Urothelium cell line (cell line): ENCODE results near the gene UQCC5.

Experiments used
- DNase-seq: peaks from one replicate; pipeline ENCODE4 v3.0.0; 2011; ENCODE audit warnings: low spot score, mixed read lengths
- FAIRE-seq: peaks from 2 replicates; lab custom pipeline; 2011; peaks lifted over from hg19 to GRCh38; lab: Jason Lieb, UNC

UQCC5 gene

DNA sequence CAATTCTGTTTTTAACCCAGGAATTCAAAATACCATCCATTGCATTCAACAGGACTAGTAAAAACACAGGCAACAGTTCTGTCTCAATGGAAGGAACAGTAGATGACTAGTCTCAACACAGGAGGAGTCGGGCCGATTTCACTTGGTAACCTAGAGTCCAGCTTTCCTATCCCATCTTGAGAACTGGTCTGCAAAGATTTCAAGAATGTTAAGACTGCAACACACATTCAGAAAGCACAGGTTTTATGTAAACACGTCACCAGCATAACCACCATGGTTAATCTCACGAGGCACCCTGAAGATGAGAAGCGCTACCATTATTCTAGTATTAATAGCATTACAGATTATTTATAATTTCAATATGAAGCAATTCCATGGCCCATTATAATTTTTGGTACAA, 22.0 kb downstream of the UQCC5 start:
- FAIRE-seq: no peak
- DNase-seq: no peak

DNA sequence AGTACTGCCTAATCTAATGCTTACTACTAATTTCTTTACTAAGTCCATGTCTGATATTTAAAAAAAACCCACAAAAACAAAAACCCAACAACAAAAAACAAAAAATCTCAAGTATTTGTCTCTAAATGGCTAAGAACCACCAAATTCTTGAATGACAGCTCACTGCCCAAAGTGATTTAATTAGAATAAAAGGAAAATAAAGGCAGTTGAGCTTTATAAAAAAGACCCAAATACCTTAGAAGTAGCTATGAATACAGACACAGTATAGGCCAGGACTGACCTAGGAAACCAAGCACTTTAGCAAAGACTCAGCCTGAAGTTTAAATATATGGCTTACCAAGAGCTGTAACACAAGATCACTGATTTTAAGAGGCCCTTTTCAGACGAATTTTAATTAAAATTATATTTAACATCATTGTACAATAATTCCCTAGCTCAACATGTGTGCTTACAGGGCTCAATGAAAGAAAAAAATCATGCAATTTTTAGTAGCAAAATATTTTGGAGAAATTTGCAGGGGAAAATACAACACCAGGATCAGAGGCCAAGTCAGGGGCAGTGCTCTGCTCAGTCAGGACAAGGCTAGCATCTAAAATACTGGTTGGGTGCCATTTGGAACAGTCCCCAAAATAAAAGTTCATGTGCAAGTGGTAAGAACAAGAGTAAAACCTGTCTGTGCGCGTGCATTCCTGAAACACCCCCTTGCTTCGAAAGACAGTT, 24.8 kb downstream of the UQCC5 start:
- DNase-seq: no peak
- FAIRE-seq: no peak

DNA sequence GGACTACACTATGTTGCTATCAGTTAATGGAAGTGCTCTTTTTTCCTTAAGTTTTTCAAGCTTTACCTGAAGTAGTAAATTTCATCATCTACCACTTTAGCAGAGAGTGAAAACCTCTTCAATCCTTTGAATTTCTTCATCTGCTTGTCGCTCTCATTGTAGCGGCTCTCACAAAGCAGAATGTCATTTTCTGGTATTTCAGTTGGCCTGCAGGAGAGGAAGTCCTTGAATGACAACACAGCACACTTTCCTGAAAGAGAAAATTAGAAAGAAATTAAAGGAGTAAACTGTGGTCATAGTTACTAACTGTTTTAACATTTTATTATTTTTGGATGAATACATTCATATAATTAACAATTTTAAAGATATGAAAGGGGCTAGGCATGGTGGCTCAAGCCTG, 27.6 kb downstream of the UQCC5 start:
- DNase-seq (no peak), FAIRE-seq (no peak)

DNA sequence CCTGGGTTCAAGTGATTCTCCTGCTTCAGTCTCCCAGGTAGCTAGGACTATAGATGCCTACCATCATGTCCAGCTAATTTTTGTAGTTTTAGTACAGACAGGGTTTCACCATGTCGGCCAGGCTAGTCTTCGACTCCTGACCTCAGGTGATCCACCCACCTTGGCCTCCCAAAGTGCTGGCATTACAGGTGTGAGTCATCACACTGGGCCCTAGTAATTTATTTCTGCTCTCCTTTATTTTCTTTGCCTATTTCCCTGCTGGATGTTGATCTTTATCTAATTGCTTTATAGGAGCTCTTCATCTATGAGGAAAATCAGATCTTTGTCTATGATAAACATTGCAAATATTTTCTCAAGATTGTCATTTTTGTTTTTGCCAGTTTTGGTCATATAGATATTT, 31.7 kb downstream of the UQCC5 start:
- FAIRE-seq (no peak), DNase-seq (no peak)

- DNase-seq: no peak
Observed at GRCh38 chr3:52570076-52570475, 33.7 kb downstream of the UQCC5 start.

GRCh38 chr3:52572221-52572620, 35.8 kb downstream of the UQCC5 start:
- FAIRE-seq (no peak), DNase-seq (no peak)

More at GRCh38 chr3:52570076-52570475, 33.7 kb downstream of the UQCC5 start:
- FAIRE-seq: no peak

GRCh38 chr3:52574056-52574965, 37.9 kb downstream of the UQCC5 start:
- no peak for DNase-seq
- FAIRE-seq: no peak
